ENCODE results near the gene IL17RB. TPM values are rescaled to one million over a fixed set of nuclear protein-coding genes. Genes with fewer than 3 reads are reported as not detected.

The IL17RB gene
- total and polyA plus RNA-seq, 2 of the 4 experiments (the other 2 are of a cell fraction) = under 0.01 TPM; not detected in 1

DNA sequence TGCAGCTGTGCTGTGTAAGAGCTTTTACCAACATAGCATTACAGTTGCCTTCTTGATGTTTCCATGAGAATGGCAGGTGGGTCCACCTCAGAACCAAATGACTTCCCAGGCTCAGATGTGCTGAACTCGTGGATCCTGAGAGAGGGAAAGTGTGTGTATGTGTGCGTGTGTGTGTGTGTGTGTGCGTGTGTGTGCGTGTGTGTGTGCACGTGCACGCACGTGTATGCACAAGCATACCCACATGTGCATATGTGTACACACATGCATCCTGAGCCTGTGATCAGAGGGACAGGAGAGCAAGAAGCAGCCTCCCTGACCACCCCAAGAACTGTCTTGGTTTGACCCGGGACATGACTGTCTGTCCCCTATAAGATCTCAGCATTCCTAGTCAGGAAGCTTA, 48.2 kb upstream of the IL17RB start:
- no peak overlapping the region for H3K4me2 ChIP-seq (ENCODE audit: low read depth, low read length)
- no peaks in the 10 kb centered on the region for H3K9me1 ChIP-seq (ENCODE audit: insufficient read depth, low read length)
- no peak overlapping the region for H2BK15ac ChIP-seq (ENCODE audit: low read depth, low read length)
- H2BK20ac ChIP-seq (ENCODE audit: low read depth, low read length) = no peak overlapping the region
- ChIA-PET POLR2A (ENCODE audit: unreplicated experiment) (no interaction called here), CTCF (no interaction called here)
- WGBS, 2 experiments (ENCODE audit: extremely low coverage in 2 of 2, insufficient read length in 1 of 2) = 100% methylated on average over 1 of the region's 8 CpGs; no CpG with 5 or more reads in 1 of the 2 experiments
- H3K56ac ChIP-seq (ENCODE audit: extremely low read depth, insufficient read depth, low read length) = no peak overlapping the region
- TF ChIP-seq MAFK (IDR thresholded peaks at IDR 0.05; ENCODE audit: low read depth, low read length) (no peak), MAZ (IDR thresholded peaks at IDR 0.05; ENCODE audit: borderline replicate concordance, low read depth, low read length) (no peak), SMC3 (IDR thresholded peaks at IDR 0.05; ENCODE audit: low read depth, low read length) (no peak), NFE2L2 (IDR thresholded peaks at IDR 0.05; ENCODE audit: low read depth, low read length) (no peak), RFX5 (IDR thresholded peaks at IDR 0.05; ENCODE audit: low read depth, low read length) (no peak), FOS (IDR thresholded peaks at IDR 0.05; ENCODE audit: low read depth, low read length) (no peak), CHD1 (IDR thresholded peaks at IDR 0.05; ENCODE audit: low read depth, low read length) (no peak), RCOR1 (IDR thresholded peaks at IDR 0.05; ENCODE audit: insufficient replicate concordance, low read length) (no peak), POLR2A (IDR thresholded peaks at IDR 0.05; ENCODE audit: low read depth, low read length) (no peak)
- TF ChIP-seq, protein P1, sequence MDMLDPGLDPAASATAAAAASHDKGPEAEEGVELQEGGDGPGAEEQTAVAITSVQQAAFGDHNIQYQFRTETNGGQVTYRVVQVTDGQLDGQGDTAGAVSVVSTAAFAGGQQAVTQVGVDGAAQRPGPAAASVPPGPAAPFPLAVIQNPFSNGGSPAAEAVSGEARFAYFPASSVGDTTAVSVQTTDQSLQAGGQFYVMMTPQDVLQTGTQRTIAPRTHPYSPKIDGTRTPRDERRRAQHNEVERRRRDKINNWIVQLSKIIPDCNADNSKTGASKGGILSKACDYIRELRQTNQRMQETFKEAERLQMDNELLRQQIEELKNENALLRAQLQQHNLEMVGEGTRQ (IDR thresholded peaks at IDR 0.05; ENCODE audit: low read depth, low read length) = no peak
- TF ChIP-seq, protein P2, sequence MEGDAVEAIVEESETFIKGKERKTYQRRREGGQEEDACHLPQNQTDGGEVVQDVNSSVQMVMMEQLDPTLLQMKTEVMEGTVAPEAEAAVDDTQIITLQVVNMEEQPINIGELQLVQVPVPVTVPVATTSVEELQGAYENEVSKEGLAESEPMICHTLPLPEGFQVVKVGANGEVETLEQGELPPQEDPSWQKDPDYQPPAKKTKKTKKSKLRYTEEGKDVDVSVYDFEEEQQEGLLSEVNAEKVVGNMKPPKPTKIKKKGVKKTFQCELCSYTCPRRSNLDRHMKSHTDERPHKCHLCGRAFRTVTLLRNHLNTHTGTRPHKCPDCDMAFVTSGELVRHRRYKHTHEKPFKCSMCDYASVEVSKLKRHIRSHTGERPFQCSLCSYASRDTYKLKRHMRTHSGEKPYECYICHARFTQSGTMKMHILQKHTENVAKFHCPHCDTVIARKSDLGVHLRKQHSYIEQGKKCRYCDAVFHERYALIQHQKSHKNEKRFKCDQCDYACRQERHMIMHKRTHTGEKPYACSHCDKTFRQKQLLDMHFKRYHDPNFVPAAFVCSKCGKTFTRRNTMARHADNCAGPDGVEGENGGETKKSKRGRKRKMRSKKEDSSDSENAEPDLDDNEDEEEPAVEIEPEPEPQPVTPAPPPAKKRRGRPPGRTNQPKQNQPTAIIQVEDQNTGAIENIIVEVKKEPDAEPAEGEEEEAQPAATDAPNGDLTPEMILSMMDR (conservative IDR thresholded peaks at IDR 0.05; ENCODE audit: low read depth, low read length) = no peak
- BruUV-seq (replicated peaks) = no TSS peak
- no peak overlapping the region for H3K27ac ChIP-seq (ENCODE audit: insufficient read depth, low read length)
- H3K36me3 ChIP-seq (ENCODE audit: control insufficient read depth, insufficient read depth, low read length) = no peaks in the 10 kb centered on the region
- H3K4me1 ChIP-seq (ENCODE audit: control insufficient read depth, insufficient read depth, low read length) = no peaks in the 10 kb centered on the region
- dilution Hi-C loops (cut with HindIII; ENCODE audit: low sequenced_read_pairs, unreplicated experiment) = no loop called here
- H2BK120ac ChIP-seq (ENCODE audit: low read depth, low read length) = no peak overlapping the region
- DNase-seq (no peak), ATAC-seq (ENCODE audit: low read depth) (no peak)
- no peak overlapping the region for H3K4ac ChIP-seq (ENCODE audit: low read depth, low read length)
- no peak overlapping the region for H3K14ac ChIP-seq (replicated peaks; ENCODE audit: low read depth, low read length)
- H2AK9ac ChIP-seq (replicated peaks; ENCODE audit: low read depth, low read length, poor library complexity) = no peak overlapping the region
- no peak overlapping the region for H2AK5ac ChIP-seq (ENCODE audit: low read depth, low read length)
- intact Hi-C loops (cut with micrococcal nuclease) = no loop called here
- no peak overlapping the region; the same call in 1 of the 2 replicates for H3K23ac ChIP-seq (ENCODE audit: low read depth, low read length)
- peaks cover 8% of the 10 kb centered on the region for H3K27me3 ChIP-seq (ENCODE audit: control insufficient read depth, insufficient read depth, low read length)
- no peaks in the 10 kb centered on the region for H4K20me1 ChIP-seq (ENCODE audit: insufficient read depth, low read length)
- in situ Hi-C loops (cut with MboI; ENCODE audit: low sequenced_read_pairs) = no loop called here
- no peak overlapping the region for H4K8ac ChIP-seq (ENCODE audit: low read depth in 2 of 2, low read length in 2 of 2)
- H4K5ac ChIP-seq (ENCODE audit: low read depth, low read length) = no peak overlapping the region
- H3K79me1 ChIP-seq (ENCODE audit: low read depth in 1 of 2, low read length in 2 of 2) = no peaks in the 10 kb centered on the region
- H3K9ac ChIP-seq (ENCODE audit: low read depth, low read length) = no peak overlapping the region
- H2BK5ac ChIP-seq (ENCODE audit: low read depth, low read length, poor library complexity, severe bottlenecking) = no peak overlapping the region
- no peak overlapping the region for H4K91ac ChIP-seq (ENCODE audit: insufficient read depth, low read depth, low read length)
- no peak overlapping the region for H2AFZ ChIP-seq (replicated peaks; ENCODE audit: low read length, poor library complexity)
- no peaks in the 10 kb centered on the region for H3K9me3 ChIP-seq (ENCODE audit: control insufficient read depth, insufficient read depth, low read length)
- H3K4me3 ChIP-seq (ENCODE audit: insufficient read depth, low read depth, low read length) = no peak overlapping the region
- H3K18ac ChIP-seq (ENCODE audit: low read depth, low read length) = no peak overlapping the region

Data from IMR-90 (cell line).